Endothelial cell of umbilical vein (primary cell): ENCODE measurements around the gene AKAP17A. TPM values are rescaled to one million over a fixed set of nuclear protein-coding genes. Genes with fewer than 3 reads are reported as not detected.

Experiments
- BruUV-seq: library from RNA; stranded (reverse); fragments of 400-500 nt; replicated peaks from 2 replicates; lab custom pipeline; 2021; lab: Mats Ljungman, UMichigan
- CTCF ChIA-PET: fragments of 300-600, 350-600 bp; sonication (Branson Sonifier 250); formaldehyde crosslinking; loops from one replicate; lab custom pipeline; 2021; ENCODE audit warnings: antibody characterized with exemption, inconsistent platforms; lab: Charles Lee
- POLR2A ChIA-PET: fragments of 300-600, 350-600 bp; sonication (Branson Sonifier 250); formaldehyde crosslinking; loops from one replicate; lab custom pipeline; 2021; ENCODE audit warnings: antibody characterized with exemption, inconsistent platforms; lab: Charles Lee
- DNase-seq: peaks from one replicate; pipeline ENCODE4 v3.0.0-alpha.2; 2011; ENCODE audit warnings: low read depth, low spot score
- FAIRE-seq: peaks from 2 replicates; lab custom pipeline; 2011; peaks lifted over from hg19 to GRCh38; lab: Jason Lieb, UNC
- H2AFZ ChIP-seq: 2 replicates; pipeline ENCODE4 v1.6.0; 2012; ENCODE audit warnings: low read depth, low read length, control low read depth, inconsistent platforms
- H3K27ac ChIP-seq: 2 replicates; pipeline ENCODE4 v1.5.1; 2011; ENCODE audit warnings: low read depth, mild to moderate bottlenecking, control low read depth, low read length, moderate library complexity; ENCODE audit not compliant: insufficient read depth
- H3K27me3 ChIP-seq, 2 experiments: 2 replicates each; pipeline versions ENCODE4 v1.6.0 to v1.6.1; 2011; ENCODE audit warnings: low read length in 2 of 2, mixed read lengths in 1 of 2; ENCODE audit not compliant: control insufficient read depth in 2 of 2, insufficient read depth in 2 of 2
- H3K36me3 ChIP-seq, 2 experiments: 2 replicates in 1 of 2; 3 replicates in 1 of 2; pipeline ENCODE4 v1.5.1; 2011; ENCODE audit warnings: low read length in 2 of 2, mild to moderate bottlenecking in 1 of 2, moderate library complexity in 1 of 2; ENCODE audit not compliant: control insufficient read depth in 2 of 2, insufficient read depth in 2 of 2; ENCODE audit errors: extremely low read depth in 1 of 2
- H3K4me1 ChIP-seq: 3 replicates; pipeline ENCODE4 v1.5.1; 2011; ENCODE audit warnings: mild to moderate bottlenecking, low read length; ENCODE audit not compliant: control insufficient read depth, insufficient read depth; ENCODE audit errors: extremely low read depth
- H3K4me2 ChIP-seq: 2 replicates; pipeline ENCODE4 v1.6.1; 2011; ENCODE audit warnings: low read length, control low read depth, mixed read lengths; ENCODE audit not compliant: insufficient read depth
- H3K4me3 ChIP-seq, 3 experiments: fragments of 200-600 bp in 1 of 3; sonication (generic), shearing (Covaris generic) in 1 of 3; replicated peaks in 1 of 3; 2 replicates each; pipeline ENCODE4 v1.5.1; 2011 to 2016; ENCODE audit warnings: control low read depth in 3 of 3, low read length in 3 of 3, mild to moderate bottlenecking in 2 of 3, inconsistent platforms in 1 of 3, low read depth in 1 of 3, moderate library complexity in 1 of 3; ENCODE audit not compliant: insufficient read depth in 1 of 3
- H3K79me2 ChIP-seq: 2 replicates; pipeline ENCODE4 v1.6.0; 2012; ENCODE audit warnings: low read length, inconsistent platforms; ENCODE audit not compliant: control insufficient read depth, insufficient read depth
- H3K9ac ChIP-seq: replicated peaks from 2 replicates; pipeline ENCODE3; 2011; ENCODE audit warnings: low read length, control low read depth; ENCODE audit not compliant: insufficient read depth; ENCODE audit errors: extremely low read depth
- H3K9me1 ChIP-seq: replicated peaks from 3 replicates; pipeline ENCODE4 v1.6.0; 2011; ENCODE audit warnings: mild to moderate bottlenecking, low read length; ENCODE audit not compliant: control insufficient read depth, insufficient read depth; ENCODE audit errors: extremely low read depth
- H3K9me3 ChIP-seq: replicated peaks from 2 replicates; pipeline ENCODE4 v1.5.1; 2012; ENCODE audit warnings: low read length, inconsistent platforms; ENCODE audit not compliant: control insufficient read depth, insufficient read depth
- H4K20me1 ChIP-seq: replicated peaks from 2 replicates; pipeline ENCODE3; 2011; ENCODE audit warnings: mild to moderate bottlenecking, low read length; ENCODE audit not compliant: control insufficient read depth, insufficient read depth; ENCODE audit errors: extremely low read depth
- CTCF ChIP-seq, 2 donors: IDR thresholded peaks; 1 replicate in 1 of 2; 2 replicates in 1 of 2; pipeline ENCODE4 v1.5.1; 2011; ENCODE audit warnings: low read length in 2 of 2, mild to moderate bottlenecking in 2 of 2, moderate library complexity in 2 of 2, control low read depth in 1 of 2, inconsistent platforms in 1 of 2, low read depth in 1 of 2; ENCODE audit not compliant: insufficient read depth in 1 of 2; ENCODE audit errors: extremely low read depth in 1 of 2
- EZH2 ChIP-seq: IDR thresholded peaks from 2 replicates; pipeline ENCODE4 v1.6.1; 2012; ENCODE audit warnings: borderline replicate concordance, low read depth, mild to moderate bottlenecking, moderate library complexity, low read length, inconsistent platforms; ENCODE audit not compliant: severe bottlenecking
- FOS ChIP-seq: IDR thresholded peaks from 2 replicates; pipeline ENCODE4 v1.6.1; 2011; ENCODE audit warnings: mild to moderate bottlenecking, low read length, moderate library complexity, borderline replicate concordance; ENCODE audit not compliant: insufficient read depth
- GATA2 ChIP-seq: IDR thresholded peaks from 2 replicates; pipeline ENCODE4 v1.7.0; 2011; ENCODE audit warnings: low read depth, mild to moderate bottlenecking, moderate library complexity, mixed read lengths, low read length; ENCODE audit not compliant: insufficient read length, insufficient read depth
- JUN ChIP-seq: IDR thresholded peaks from 2 replicates; pipeline ENCODE4 v1.6.1; 2011; ENCODE audit warnings: borderline replicate concordance, low read depth; ENCODE audit not compliant: insufficient read length, insufficient read depth
- MAX ChIP-seq: IDR thresholded peaks from 2 replicates; pipeline ENCODE4 v1.6.1; 2011; ENCODE audit not compliant: insufficient read depth, insufficient read length
- MYC ChIP-seq: IDR thresholded peaks from one replicate; pipeline ENCODE4 v1.6.1; 2011; ENCODE audit warnings: mild to moderate bottlenecking, low read depth, low read length
- POLR2A ChIP-seq: IDR thresholded peaks from 2 replicates; pipeline ENCODE4 v1.6.1; 2012; ENCODE audit warnings: low read depth, mild to moderate bottlenecking, control low read depth, low read length
- POLR2AphosphoS5 ChIP-seq: IDR thresholded peaks from 2 replicates; pipeline ENCODE4 v1.6.1; 2012; ENCODE audit warnings: low read depth, mild to moderate bottlenecking, control low read depth, low read length, moderate library complexity; ENCODE audit not compliant: insufficient read depth
- dilution Hi-C: fragments of 300-500 bp; cut with MboI; formaldehyde crosslinking; loops from one replicate; pipeline ENCODE4 v1.15.0; 2019; ENCODE audit warnings: low sequenced_read_pairs; ENCODE audit not compliant: extremely low pct_ligation_motif_present
- intact Hi-C: fragments of 100-400 bp; cut with micrococcal nuclease; formaldehyde crosslinking; loops from one replicate; pipeline ENCODE4 v1.10.0; 2022
- polyA plus RNA-seq, 4 experiments: library from polyadenylated mRNA; depleted of rRNA in 3 of 4; stranded (reverse) in 3 of 4; unstranded in 1 of 4; fragments of >200 nt; gene quantifications; 2 replicates each; pipeline versions ENCODE4 v1.2.1 to v1.2.3, GENCODE V29; 2011 to 2012; ENCODE audit warnings: missing spikeins in 1 of 4
- total RNA-seq: library from RNA; stranded (reverse); gene quantifications from 2 replicates; pipeline ENCODE4 v1.2.3, GENCODE V29; 2021

AKAP17A gene
- total and polyA plus RNA-seq, 2 donors (not counting 3 experiments of a cell fraction or from before 2014, with no cell fraction given), result 25.9 to 45.5 TPM

GRCh38 chrX:1612641-1613286 lies 21.4 kb downstream of the AKAP17A start:
- H3K9ac ChIP-seq, result no peak overlapping the region
- ChIA-PET CTCF (no interaction called here), POLR2A (no interaction called here)
- H3K9me3 ChIP-seq, result no peaks in the 10 kb centered on the region
- H3K4me1 ChIP-seq, result no peaks in the 10 kb centered on the region
- FAIRE-seq, result no peak
- H3K27me3 ChIP-seq, result no peaks in the 10 kb centered on the region
- no peak overlapping the region for H3K27ac ChIP-seq
- H4K20me1 ChIP-seq, result no peaks in the 10 kb centered on the region
- H3K79me2 ChIP-seq, result no peaks in the 10 kb centered on the region
- no peak overlapping the region for H3K4me3 ChIP-seq
- no peak overlapping the region for H3K4me2 ChIP-seq
- no peaks in the 10 kb centered on the region for H3K36me3 ChIP-seq
- dilution Hi-C loops, result no loop called here
- intact Hi-C loops, result no loop called here
- BruUV-seq, result no TSS peak
- H3K9me1 ChIP-seq, result no peaks in the 10 kb centered on the region
- no peak overlapping the region for H2AFZ ChIP-seq
- no peak for DNase-seq
- no peak for TF ChIP-seq JUN
- TF ChIP-seq MAX, result no peak
- TF ChIP-seq MYC, result no peak
- TF ChIP-seq CTCF (IDR thresholded peaks at IDR 0.05; ENCODE audit: extremely low read depth in 1 of 2, insufficient read depth in 1 of 2, low read depth in 1 of 2, low read length in 2 of 2), result no peak
- no peak for TF ChIP-seq FOS
- TF ChIP-seq POLR2A, result no peak
- no peak for TF ChIP-seq POLR2AphosphoS5
- TF ChIP-seq EZH2, result no peak
- no peak for TF ChIP-seq GATA2
